HG03520 (cell line): ENCODE results near the gene CHRNA4.

Source experiments
- ATAC-seq: cut with Tn5 transposase; IDR thresholded peaks from one replicate; pipeline ENCODE4 v1.9.1; 2021; ENCODE audit warnings: mild to moderate bottlenecking, moderate library complexity; ENCODE audit not compliant: unreplicated experiment

Gene CHRNA4

DNA sequence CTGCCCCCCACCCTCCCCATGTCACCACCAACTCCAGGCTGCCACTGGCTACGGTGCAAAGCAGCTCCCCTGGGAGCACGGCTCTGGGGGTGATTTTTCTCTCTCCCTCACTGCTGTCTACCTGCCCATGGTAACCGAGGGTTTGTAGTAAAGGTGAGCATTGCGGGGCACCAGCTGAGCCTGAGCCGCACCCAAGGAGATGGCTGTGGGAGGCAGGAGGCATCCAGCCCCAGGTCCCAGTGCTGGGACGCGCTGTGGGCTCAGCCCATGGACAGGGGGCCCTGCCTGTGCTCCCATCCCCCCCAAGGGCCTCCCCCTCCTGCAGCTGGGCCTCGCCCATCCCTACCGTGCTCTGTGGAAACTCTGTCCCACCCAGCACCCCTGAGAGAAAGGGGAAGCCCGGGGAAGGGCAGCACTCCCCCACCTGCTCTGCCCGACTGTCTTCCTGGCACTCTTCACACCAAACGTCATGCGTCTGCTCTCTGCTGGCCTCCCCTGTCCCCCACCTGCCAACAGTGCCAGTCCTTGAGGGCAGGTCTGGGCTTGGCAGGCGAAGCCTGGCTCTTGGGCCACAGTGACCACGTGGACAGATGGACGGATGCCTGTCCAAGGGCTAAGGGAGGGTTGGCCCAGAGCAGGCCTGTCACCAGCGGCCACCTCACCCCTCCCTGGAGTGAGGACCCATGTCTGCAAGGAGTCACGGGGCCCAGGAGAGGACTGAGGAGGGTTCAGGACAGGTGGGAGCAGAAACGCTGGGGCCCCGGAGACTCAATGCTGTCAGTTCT, 3.8 kb upstream of the CHRNA4 start:
- no peak for ATAC-seq

DNA sequence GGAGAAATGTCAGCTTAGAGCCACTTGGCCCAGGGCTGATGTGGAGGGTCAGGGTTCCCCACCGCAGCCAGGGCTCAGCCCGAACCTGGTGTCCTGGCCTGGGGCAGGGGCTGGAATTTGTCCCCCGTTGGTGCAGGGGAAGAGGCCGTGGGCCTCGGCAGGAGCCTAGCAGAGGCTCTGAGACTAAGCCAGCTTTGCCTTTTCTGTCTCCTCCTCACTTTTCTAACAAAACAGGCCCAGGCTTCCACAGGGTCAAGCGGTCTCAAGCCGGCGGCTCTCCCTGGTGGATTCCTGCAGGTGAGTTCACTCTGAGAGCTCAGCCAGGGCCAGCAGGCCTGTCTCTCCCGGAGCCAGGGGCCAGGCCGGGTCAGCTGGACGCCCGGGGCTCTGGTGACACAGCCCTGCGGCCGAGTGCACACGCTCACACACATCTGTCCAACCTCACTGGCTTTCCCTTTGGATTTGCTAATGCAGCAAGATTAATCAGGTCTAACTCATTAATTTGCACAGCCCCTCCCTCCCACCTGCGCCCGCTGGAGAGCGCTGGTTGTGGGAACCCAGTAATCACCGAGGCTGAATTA, 2.9 kb upstream of the CHRNA4 start:
- ATAC-seq = no peak

DNA sequence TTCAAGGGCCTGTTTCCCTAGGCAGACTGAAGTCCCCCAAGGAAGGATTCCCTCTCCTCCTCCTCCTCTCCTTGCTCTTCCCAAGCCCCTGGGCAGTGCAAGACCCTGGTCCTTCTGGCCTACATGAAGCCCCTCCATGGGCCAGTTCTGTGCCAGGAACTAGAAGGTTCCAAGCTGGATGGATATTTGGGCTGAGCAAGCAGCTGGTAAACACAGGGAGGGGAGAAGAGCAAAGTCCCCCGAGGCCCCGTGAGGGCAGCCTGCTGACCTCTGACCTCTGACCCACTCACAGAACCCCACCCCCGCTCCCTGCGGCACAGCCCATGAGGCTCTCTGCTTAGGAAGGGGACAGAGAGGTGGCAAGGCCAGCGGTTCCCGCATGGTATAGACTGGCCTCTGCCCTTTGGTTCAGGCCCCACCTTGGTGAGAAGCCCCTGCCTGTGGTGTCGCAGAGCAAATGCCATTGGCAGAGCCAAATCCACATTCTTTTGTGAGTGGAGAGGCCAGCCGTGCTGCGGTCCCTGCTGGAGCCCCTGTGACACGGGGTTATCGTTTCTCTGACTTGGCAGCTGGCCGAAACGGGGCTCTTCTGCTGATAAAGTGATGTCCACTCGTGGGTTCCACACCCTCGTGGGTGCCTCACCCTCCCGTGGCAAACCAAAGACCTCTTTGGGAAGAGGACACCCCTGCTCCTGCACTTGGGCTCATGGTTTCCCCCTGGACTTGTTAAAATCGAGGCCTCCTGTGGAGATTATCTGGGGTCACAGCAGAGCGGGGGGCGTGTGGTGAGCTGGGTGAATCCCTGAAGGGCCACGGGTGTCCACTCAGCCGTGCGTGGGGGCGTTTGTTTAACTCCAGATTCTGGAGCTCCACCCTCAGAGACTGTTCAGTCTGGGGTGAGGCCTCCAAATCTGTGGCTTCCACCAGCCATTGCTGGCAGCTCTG, 2.1 kb upstream of the CHRNA4 start:
- no peak for ATAC-seq

DNA sequence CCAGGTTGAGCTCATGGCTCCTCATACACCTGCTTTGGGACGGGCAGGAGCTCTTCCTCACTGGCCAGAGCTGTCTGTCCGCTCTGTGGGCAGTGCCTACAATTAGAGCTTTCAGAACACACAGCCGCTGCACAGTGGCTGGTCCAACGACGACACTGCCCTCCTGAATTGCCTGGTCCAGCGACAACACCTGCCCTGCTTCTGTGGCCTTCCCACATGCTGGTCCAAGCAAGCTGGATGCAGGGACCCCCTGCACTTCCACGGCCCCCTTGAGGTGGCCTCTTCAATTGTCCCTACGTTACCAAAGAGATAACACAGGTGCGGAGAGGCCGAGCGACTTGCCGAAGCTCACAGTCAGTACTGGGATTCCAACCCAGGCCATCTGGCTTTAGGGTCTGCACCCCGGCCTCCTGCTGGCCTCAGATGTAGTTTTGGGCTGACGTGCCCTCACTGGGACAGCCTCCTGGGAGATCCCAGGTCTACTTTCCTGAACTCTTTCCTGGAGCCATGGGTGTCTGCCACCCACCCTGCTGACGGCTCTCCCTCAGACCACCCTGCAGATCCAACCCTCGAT, 1.4 kb upstream of the CHRNA4 start:
- ATAC-seq = no peak

DNA sequence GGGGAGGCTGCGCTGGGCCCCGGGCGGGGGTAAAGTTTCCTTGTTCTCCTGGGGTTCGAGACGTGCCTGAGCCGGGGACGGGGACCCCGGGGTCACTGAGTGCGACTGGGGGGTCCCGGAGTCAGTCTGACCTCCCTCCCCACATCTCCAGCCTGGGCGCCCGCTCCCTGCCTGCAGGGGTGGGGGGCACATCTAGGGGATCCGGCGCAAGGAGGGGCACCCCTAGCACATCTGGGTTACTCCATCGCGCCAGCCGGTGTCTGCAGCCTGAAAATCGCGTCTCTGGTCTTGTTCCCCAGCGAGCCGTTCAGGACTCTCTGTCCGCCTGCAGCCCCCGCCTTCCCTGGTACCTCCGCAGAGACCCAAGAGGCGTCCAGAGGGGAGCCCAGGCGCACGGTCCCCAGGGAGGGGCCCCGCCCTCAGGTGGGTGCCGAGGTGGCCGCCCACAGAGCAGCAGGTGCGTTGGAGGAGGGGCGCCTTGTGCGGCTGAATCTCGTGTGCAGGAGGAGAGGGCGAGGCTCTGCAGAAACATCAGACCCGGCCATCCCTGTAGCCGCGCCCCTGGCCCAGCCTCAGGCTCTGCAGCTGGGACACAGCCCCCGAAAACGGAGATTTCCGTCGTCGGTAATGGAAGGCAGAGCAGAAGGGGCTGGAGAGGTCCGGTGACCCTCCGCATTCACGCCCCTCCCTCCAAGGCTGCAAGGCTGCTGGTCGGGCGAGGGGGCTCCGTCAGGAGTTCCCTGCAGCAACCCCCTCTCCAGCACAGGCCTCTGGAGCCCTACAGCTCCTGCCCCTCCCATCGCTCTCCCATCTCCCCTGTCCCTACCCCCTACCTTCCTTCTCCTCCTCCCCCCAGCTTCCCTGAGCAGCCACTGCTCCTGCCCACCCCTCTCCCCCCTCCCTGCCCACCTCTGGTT, 628 bp upstream of the CHRNA4 start:
- ATAC-seq = no peak

DNA sequence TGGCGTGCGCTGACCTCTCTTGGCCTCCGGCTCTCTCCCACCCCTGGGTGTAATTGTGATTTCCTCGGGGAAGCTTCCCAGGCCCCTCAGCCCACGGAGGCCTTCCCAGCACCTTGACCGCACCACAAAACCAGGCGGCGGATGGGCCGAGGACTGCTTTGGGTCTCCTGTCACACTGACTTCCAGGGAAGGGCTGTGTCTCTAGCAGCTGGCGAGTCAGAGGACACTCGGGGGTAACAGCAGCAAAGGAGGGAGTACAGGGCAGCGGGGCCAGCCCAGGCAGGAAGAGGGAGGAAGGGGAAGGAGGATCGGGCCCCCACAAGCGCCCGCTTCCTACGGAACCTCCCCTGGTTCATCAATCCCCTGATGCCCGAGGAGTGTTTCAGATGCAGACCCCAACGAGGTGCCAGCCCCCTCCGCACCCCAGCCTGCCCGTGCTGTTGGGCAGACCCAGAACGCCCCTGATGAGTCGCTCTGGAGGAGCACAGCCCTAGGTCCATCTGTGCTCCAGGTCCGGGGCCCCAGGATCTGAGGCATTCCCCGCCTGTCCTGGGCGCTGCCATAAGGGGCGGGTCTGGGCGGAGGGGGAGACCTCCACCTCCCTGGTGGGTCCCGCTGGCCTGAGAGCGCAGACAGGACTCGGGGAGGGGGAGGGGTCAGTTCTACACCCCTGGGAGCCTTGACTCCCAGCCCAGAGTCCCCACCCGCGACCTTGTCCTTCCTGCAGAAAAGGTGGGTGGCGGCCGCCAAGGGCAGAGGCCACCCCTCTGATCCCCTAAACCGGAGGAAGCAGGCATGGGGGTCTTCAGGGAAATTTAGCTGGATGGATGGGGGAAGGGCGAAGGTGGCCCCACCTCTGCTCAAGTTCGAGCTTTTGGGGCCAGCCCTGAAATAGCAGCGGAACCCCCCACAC, 956 bp downstream of the CHRNA4 start:
- no peak for ATAC-seq

DNA sequence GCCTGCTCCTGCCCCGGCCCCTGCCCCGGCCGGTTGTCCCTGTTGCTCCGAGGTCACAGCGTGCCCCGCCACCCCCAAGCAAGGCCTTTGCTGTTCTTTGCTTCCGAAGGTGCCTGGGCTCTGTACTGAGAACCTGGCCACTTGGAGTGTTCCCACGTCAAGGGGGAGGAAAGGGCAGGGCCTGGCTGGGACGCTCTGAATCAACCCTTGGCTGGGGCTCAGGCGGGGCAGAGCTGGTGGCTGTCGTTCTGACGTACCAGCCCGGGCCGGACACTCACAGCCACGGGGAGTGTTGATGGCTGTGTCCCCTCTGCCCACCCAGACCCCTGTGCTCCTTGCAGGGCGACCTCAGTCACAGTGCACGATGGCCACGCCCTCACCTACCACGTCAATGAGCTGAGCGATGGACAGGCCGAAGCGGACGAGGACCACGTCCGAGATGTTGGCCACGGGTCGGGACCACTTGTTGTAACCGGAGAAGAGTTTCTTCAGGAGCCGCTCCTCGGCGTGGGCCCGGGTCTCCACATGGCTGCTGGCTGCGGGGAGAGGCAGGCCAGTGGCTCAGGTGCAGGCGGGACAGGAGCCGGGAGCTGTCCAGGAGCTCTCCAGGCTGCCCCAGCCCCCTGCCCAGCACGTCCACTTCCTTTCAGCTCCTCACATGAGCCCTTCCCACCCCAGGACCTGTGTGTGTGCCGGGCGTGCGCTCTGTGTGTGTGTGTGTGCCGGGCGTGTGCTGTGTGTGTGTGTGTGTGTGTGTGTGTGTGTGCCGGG, 1.8 kb downstream of the CHRNA4 start:
- ATAC-seq = no peak

DNA sequence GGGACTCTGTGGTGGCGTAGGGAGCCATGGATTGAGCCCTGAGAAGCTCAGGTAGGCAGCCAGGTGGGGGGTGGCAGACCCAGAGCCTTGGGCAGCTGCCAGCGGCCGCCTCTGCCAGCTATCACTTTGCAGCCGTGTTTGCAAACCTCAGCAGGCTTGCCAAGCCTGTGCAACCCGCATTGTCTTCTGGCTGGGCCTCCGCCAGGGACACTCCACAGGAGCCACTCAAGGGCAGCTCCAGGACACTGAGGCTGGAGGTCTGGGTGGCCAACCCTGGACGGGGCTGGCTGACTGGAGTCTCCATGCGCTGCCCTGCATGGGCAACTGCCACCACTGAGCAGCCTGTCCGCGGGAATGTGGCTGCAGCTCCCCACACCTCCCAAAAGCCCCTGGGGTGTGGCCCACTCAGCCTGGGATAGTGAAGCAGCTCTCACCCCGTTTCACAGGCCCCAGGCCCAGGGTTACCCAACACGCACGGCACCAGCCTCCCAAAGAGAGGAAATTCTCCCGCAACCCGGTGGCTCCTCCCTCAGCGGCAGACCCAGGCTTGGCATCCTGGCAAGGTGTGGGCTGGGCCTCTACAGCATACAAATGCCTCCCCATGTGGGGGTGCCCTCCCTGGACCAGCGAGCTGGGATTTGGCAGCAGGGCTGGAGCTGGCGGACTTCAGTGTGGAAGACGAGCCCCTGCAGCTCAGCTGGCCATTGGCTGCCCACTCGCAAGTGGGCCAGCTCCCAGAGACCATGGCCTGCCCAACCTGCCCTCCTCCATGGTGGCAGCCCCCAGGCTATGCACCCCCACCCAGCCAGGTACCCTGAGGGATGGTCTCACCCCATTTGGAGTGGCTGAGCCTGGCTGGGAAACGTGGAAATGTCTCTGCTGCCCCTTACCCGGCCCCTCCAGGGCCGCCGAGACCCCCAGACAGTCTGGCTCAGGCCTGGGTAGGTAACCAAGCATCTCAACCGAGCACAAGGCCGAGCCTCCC, 2.9 kb downstream of the CHRNA4 start:
- no peak for ATAC-seq

DNA sequence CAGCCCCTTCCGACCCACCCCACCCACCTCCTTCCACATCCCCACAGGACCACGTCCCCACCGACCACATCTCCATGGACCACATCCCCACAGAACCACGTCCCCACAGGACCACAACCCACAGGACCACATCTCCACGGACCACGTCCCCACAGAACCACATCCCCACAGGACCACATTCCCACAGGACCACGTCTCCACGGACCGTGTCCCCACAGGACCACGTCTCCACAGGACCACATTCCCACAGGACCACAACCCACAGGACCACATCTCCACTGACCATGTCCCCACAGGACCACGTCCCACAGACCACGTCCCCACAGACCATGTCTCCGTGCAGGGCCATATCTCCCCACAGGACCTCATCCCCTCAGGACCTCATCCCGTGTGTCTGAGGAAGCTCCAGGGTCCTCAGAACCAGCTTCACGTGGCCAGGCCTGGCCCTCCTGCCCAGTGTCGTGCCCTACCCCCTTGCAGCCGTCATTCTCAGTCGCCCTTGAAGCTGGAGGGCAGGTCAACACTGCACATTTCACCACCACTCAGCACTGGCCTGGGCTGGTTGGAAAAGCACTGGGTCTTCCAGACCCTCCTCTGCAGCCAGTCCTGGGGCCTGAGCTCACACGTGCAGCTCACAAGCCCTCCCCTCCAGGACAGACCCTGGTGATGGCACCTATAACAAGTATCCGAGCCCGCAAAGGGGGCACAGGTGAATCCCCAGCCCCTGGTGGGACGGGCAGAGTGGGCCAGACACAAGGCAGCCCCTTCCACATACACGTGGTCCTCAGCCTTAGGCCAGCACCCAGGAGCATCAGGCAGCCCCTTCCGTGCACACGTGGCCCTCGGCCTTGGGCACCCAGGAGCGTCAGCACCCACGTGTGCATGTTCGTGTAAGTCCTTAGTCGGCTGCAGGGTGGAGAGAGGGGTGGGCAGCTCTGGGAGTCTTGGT, 3.9 kb downstream of the CHRNA4 start:
- no peak for ATAC-seq

DNA sequence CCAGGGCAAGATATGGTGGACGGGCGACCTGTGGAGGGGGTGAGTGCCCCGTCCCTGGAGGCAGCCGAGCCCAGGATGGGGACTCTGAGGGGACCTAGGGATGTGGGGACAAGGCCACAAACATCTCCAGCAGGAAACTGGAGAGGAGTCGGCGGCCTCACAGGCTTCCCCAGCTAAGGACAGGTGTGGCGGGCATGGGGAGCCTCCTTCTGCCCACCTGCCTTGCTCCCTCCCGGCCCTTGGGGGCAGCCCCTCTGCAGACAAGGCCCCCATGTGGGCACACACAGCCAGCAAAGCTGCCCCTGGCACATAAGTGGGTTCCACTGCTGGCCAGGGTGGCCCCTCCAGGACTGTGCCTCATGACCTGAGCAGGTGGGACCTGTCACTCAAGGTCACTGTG, 4.6 kb downstream of the CHRNA4 start:
- no peak for ATAC-seq

DNA sequence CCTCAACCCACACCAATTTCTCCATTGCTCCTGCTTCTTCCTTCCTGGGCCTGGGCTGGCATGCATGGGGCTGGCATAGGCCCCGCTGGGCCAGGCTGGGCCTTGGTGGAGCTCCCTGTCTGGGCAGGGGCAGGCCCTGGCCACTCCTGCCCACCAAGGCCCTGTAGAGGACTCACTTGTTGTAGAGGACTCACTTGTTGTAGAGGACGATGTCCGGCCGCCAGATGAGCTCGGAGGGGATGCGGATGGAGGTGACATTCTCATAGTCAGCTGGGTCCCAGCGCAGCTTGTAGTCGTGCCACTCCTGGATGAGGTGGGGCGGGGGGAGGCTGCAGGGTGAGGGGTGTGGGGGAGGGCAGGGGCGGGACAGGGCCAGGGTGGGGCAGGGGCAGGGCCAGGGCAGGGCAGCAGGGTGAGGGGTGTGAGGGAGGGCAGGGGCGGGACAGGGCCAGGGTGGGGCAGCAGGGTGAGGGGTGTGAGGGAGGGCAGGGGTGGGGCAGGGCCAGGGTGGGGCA, 5.3 kb downstream of the CHRNA4 start:
- no peak for ATAC-seq

DNA sequence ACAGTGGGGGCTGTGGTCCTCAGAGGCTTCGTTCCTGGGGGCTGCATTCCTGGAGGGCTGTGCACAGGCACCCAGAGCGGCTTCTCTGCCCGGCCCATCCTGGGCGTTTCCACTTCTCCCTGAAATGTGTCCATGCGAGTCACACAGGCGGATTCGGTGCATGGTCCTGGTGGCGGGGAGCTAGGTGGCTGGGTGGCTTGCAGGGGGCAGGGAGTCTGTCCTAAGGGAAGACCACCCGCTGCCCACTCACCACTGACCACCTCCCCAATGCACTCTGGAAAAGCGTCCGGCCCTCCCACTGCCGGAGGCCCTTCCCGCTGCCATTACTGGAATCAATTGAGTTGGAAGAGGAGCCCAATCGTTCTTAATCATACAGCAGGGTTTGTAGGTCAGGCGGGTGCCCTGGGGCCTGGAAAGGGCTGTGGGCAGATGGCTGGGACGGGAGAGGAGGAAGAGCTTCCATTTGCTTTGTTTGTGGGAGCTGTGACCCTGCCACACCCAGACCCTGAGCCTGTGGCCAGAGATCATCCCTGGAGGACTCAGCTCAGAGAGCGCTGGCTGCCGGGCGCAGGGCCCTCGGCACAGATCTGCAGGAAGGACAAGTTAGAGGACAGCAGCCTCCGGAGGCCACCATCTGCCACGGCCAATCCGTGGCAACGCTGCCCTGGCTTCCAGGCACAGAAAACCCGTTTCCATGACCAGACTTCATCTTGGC, 6.4 kb downstream of the CHRNA4 start:
- ATAC-seq = no peak

DNA sequence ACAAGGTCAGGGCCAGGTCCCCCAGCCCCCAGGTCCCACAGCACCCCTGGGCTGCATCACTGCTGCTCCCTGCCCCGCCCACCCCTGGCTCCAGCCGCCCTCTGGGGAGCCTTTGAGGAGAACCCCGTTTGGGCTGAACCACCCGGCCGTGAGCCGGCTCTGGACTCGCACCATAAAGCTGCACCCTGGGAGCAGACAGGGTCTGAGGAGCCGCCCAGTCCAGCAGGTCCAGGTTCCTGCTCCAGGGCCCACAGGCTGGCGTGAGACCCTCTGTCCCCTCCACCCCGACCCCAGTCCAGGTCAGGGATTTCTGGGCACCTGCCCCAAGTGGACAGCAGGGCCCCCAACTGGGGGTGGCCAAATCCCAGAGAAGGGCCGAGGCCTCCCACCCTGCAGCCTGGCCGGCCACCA, 8.3 kb downstream of the CHRNA4 start:
- ATAC-seq = no peak

DNA sequence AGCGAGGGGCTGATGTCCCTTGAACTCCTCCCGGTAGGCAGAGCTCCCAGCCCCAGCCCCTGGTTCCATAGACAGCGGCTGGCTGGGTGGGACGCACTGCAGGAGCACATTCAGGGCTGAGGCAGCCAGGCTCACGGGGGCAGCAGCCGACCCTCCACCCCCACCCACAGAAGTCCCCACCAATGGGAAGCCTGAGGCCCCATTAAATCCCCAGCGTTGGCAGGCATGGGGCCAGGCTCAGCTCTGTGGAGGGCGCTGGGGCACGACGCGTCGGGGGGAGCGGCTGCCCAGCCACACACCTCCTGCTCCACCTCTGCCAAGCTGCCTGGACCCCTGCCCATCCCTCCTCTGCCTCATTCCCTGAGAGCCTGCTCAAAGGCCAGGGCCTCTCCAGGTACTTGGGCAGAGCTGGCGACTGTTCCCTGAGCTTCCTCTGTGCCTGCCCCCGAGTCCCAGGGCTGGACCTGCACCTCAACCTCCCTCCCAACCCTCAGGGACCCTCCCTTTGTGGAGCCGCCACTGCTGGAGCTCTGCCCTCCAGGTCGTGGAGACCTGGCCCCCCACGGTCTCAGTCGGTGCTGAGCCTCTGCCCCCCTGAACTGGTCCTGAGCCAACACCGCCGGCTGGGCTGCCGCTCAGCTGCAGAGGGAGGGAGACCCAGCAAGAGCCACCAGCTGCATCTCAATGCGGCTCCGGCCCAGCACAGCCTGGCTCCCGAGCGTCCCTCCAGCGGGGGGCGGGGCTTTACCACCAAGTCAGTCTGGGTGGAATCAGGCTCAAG, 9.1 kb downstream of the CHRNA4 start:
- no peak for ATAC-seq

DNA sequence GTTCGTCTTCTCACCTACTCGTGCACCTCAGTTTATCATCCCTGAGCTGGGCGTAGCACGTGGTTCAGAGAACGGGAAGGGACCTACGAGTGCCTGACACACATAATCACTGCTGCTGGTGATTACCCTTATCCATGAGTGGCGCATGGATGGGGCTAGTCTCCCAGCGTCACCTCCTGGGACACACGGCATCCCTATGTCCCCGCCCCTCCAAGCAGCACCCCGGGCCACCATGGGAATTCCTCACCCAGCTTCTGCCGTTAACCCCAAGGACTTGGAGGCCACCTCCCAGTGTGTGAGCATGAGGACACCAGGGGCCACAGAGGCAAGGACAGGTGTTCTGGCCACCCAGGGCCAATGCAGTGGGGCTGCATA, 9.8 kb downstream of the CHRNA4 start:
- no peak for ATAC-seq
